Panc1 (cell line): ENCODE measurements around the gene SWAP70. TPM values are rescaled to one million over a fixed set of nuclear protein-coding genes. Genes with fewer than 3 reads are reported as not detected.

ENCODE experiments used
- ATAC-seq: fragments of 200-7000 bp; cut with Tn5 transposase; 2 replicates; pipeline ENCODE4 v1.9.1; 2020; ENCODE audit warnings: mild to moderate bottlenecking, moderate library complexity
- BruUV-seq: library from RNA; stranded (reverse); fragments of 400-500 nt; replicated peaks from 2 replicates; lab custom pipeline; 2021; lab: Mats Ljungman, UMichigan
- CTCF ChIA-PET: fragments of 300-600 bp; sonication (Branson Sonifier 250); formaldehyde crosslinking; loops from one replicate; lab custom pipeline; 2022; ENCODE audit warnings: antibody characterized with exemption; lab: Charles Lee
- POLR2A ChIA-PET: fragments of 300-600 bp; sonication (Branson Sonifier 250); formaldehyde crosslinking; loops from one replicate; lab custom pipeline; 2022; ENCODE audit warnings: antibody characterized with exemption; lab: Charles Lee
- DNase-seq: peaks from one replicate; pipeline ENCODE4 v3.0.0-alpha.2; 2010; ENCODE audit warnings: low read depth, low spot score
- H3K27ac ChIP-seq: 2 replicates; pipeline ENCODE4 v1.5.1; 2011; ENCODE audit warnings: mild to moderate bottlenecking, low read length, inconsistent platforms
- H3K27me3 ChIP-seq: fragments of 200-500 bp; sonication (Bioruptor generic); 2 replicates; pipeline ENCODE4 v1.6.0; 2014; ENCODE audit warnings: low read length, inconsistent platforms; ENCODE audit not compliant: control insufficient read depth, insufficient read depth
- H3K36me3 ChIP-seq: fragments of 200-500 bp; sonication (Bioruptor generic); 2 replicates; pipeline ENCODE4 v1.5.1; 2014; ENCODE audit warnings: inconsistent platforms, mild to moderate bottlenecking, low read length, moderate library complexity; ENCODE audit not compliant: control insufficient read depth, insufficient read depth
- H3K4me1 ChIP-seq: 2 replicates; pipeline ENCODE4 v1.5.1; 2011; ENCODE audit warnings: inconsistent platforms, mild to moderate bottlenecking, low read length, moderate library complexity; ENCODE audit not compliant: control insufficient read depth, insufficient read depth
- H3K4me3 ChIP-seq, 2 experiments: 2 replicates each; pipeline ENCODE4 v1.5.1; 2011 to 2012; ENCODE audit warnings: low read depth in 2 of 2, low read length in 2 of 2, mild to moderate bottlenecking in 2 of 2, inconsistent platforms in 1 of 2, moderate library complexity in 1 of 2
- H3K9me3 ChIP-seq: fragments of 200-500 bp; sonication (Bioruptor generic); 2 replicates; pipeline ENCODE4 v1.5.1; 2014; ENCODE audit warnings: low read depth, mild to moderate bottlenecking, inconsistent platforms, low read length, moderate library complexity; ENCODE audit not compliant: control insufficient read depth, insufficient read depth
- POLR2AphosphoS5 ChIP-seq: IDR thresholded peaks from 2 replicates; pipeline ENCODE4 v1.6.1; 2012; ENCODE audit warnings: mild to moderate bottlenecking, low read depth, low read length, moderate library complexity
- SIN3A ChIP-seq: IDR thresholded peaks from 2 replicates; pipeline ENCODE4 v1.6.1; 2012; ENCODE audit warnings: low read depth, mild to moderate bottlenecking, low read length, moderate library complexity, borderline replicate concordance; ENCODE audit not compliant: insufficient read depth
- TCF7L2 ChIP-seq: IDR thresholded peaks from 2 replicates; pipeline ENCODE4 v1.6.1; 2011; ENCODE audit warnings: mild to moderate bottlenecking, low read depth, low read length, inconsistent platforms
- in situ Hi-C: cut with HindIII; loops from 2 replicates; pipeline ENCODE4 v1.10.0; 2016; ENCODE audit warnings: low sequenced_read_pairs, low pct_unique_long_range_greater_than_20kb
- intact Hi-C: fragments of 100-400 bp; cut with micrococcal nuclease; formaldehyde crosslinking; loops from one replicate; pipeline ENCODE4 v1.10.0; 2022; ENCODE audit not compliant: unreplicated experiment
- total RNA-seq: library from RNA; stranded (reverse); gene quantifications from one replicate; pipeline ENCODE4 v1.2.1, GENCODE V29; 2021; ENCODE audit not compliant: unreplicated experiment
- TF ChIP-seq, protein P1 (sequence below), 2 experiments: IDR thresholded peaks; 2 replicates each; pipeline ENCODE4 v1.6.1; 2011 to 2012; ENCODE audit warnings: low read depth in 2 of 2, control low read depth in 1 of 2, low read length in 1 of 2, mild to moderate bottlenecking in 1 of 2, moderate library complexity in 1 of 2; ENCODE audit not compliant: insufficient read depth in 1 of 2
- TF ChIP-seq, protein P2 (sequence below): fragments of 450-650 bp; IDR thresholded peaks from 2 replicates; pipeline ENCODE4 v1.5.1; 2017; ENCODE audit warnings: mild to moderate bottlenecking

Gene SWAP70
- total RNA-seq, 1 experiment from 2014 or later: 96.0 TPM

DNA sequence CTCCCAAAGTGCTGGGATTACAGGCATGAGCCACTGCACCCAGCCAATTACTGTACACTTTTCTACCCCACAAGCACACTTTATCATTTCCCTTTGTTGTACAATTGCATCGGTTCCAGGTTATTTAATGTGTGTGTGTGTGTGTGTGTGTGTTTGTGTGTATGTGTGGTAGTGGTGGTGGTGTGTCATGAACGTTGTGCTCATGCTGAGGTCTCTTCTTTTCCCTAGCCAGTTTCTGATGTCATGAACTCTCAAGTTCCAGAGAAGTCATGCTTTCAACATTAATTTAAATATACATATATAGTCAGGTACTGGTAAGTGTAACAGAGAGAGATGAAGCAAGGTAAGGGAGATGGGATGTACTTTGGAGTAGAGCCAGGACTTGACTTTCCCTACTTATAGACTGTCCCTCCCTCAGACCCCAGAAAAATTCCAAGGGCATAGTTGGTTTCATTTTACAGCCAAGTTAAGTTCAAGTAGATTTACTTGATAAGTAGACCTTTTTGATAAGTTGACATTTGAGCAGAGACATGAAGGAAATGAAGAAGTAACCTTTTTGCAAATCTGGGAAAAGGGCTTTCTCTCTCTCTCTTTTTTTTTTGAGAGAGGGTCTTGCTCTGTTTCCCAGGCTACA, 47.7 kb upstream of the SWAP70 start:
- POLR2A ChIA-PET: no interaction called here
- no peaks in the 10 kb centered on the region for H3K9me3 ChIP-seq
- in situ Hi-C loops: no loop called here
- H3K36me3 ChIP-seq: no peaks in the 10 kb centered on the region
- no TSS peak for BruUV-seq
- CTCF ChIA-PET: no interaction called here
- no peak overlapping the region for H3K4me3 ChIP-seq
- H3K4me1 ChIP-seq: peaks cover 27% of the 10 kb centered on the region
- H3K27me3 ChIP-seq: no peaks in the 10 kb centered on the region
- TF ChIP-seq SIN3A (no peak), POLR2AphosphoS5 (no peak), TCF7L2 (no peak)
- TF ChIP-seq, protein P1, sequence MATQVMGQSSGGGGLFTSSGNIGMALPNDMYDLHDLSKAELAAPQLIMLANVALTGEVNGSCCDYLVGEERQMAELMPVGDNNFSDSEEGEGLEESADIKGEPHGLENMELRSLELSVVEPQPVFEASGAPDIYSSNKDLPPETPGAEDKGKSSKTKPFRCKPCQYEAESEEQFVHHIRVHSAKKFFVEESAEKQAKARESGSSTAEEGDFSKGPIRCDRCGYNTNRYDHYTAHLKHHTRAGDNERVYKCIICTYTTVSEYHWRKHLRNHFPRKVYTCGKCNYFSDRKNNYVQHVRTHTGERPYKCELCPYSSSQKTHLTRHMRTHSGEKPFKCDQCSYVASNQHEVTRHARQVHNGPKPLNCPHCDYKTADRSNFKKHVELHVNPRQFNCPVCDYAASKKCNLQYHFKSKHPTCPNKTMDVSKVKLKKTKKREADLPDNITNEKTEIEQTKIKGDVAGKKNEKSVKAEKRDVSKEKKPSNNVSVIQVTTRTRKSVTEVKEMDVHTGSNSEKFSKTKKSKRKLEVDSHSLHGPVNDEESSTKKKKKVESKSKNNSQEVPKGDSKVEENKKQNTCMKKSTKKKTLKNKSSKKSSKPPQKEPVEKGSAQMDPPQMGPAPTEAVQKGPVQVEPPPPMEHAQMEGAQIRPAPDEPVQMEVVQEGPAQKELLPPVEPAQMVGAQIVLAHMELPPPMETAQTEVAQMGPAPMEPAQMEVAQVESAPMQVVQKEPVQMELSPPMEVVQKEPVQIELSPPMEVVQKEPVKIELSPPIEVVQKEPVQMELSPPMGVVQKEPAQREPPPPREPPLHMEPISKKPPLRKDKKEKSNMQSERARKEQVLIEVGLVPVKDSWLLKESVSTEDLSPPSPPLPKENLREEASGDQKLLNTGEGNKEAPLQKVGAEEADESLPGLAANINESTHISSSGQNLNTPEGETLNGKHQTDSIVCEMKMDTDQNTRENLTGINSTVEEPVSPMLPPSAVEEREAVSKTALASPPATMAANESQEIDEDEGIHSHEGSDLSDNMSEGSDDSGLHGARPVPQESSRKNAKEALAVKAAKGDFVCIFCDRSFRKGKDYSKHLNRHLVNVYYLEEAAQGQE (IDR thresholded peaks at IDR 0.05; ENCODE audit: insufficient read depth in 1 of 2, low read depth in 2 of 2, low read length in 1 of 2): no peak
- TF ChIP-seq, protein P2, sequence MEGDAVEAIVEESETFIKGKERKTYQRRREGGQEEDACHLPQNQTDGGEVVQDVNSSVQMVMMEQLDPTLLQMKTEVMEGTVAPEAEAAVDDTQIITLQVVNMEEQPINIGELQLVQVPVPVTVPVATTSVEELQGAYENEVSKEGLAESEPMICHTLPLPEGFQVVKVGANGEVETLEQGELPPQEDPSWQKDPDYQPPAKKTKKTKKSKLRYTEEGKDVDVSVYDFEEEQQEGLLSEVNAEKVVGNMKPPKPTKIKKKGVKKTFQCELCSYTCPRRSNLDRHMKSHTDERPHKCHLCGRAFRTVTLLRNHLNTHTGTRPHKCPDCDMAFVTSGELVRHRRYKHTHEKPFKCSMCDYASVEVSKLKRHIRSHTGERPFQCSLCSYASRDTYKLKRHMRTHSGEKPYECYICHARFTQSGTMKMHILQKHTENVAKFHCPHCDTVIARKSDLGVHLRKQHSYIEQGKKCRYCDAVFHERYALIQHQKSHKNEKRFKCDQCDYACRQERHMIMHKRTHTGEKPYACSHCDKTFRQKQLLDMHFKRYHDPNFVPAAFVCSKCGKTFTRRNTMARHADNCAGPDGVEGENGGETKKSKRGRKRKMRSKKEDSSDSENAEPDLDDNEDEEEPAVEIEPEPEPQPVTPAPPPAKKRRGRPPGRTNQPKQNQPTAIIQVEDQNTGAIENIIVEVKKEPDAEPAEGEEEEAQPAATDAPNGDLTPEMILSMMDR: no peak
- DNase-seq (no peak), ATAC-seq (no peak)
- intact Hi-C loops: loop anchor here (10.0 kb wide), 1 partner anchor 709 kb away; no protein-coding TSS in a partner anchor
- peak overlapping the region; percentile 29; the same call in 1 of the 2 replicates for H3K27ac ChIP-seq

DNA sequence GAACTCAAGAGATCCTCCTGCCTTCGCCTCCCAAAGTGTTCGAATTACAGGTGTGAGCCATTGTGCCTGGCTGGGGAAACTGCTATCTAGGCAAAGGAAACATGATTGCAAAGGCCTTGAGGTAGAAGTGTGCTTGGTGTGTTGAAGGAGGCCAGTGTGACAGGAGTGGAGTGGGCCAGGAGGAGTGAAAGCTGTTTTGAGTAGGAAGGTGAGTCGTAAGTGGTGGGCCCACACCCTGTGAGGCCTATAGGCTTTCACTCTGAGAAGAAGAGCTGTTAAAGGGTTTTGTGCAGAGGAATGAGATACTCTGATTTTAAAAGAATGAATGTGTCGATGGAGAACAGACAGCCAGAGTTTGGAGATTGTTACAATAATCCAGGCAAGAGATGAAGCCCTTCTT, 47.0 kb upstream of the SWAP70 start:
- BruUV-seq: no TSS peak
- no peaks in the 10 kb centered on the region for H3K9me3 ChIP-seq
- peak overlapping the region; percentile 44; the same call in 1 of the 2 replicates for H3K27ac ChIP-seq
- DNase-seq: no peak
- in situ Hi-C loops: no loop called here
- ChIA-PET CTCF (no interaction called here), POLR2A (no interaction called here)
- H3K4me1 ChIP-seq: peaks cover 27% of the 10 kb centered on the region
- no peak for ATAC-seq
- no peak overlapping the region for H3K4me3 ChIP-seq
- TF ChIP-seq, protein P1 (IDR thresholded peaks at IDR 0.05; ENCODE audit: insufficient read depth in 1 of 2, low read depth in 2 of 2, low read length in 1 of 2): no peak
- TF ChIP-seq SIN3A: no peak
- no peaks in the 10 kb centered on the region for H3K27me3 ChIP-seq
- intact Hi-C loops: loop anchor here (10.0 kb wide), 1 partner anchor 708 kb away; no protein-coding TSS in a partner anchor
- no peaks in the 10 kb centered on the region for H3K36me3 ChIP-seq
